Body of pancreas (tissue), 4 donors: ENCODE measurements around the gene EXOC7. TPM values are rescaled to one million over a fixed set of nuclear protein-coding genes. Genes with fewer than 3 reads are reported as not detected.

Experiments
- ATAC-seq: fragments of 150-250 bp; one replicate; pipeline ENCODE4 v1.9.1; 2016
- DNase-seq, 4 donors: peaks; one replicate each; pipeline ENCODE4 v3.0.0-alpha.2; 2019
- H3K27ac ChIP-seq, 4 donors: fragments of 200-600 bp; sonication (generic); 1 replicate in 3 of 4; 2 replicates in 1 of 4; pipeline versions ENCODE4 v1.5.1 to v1.6.1; 2016 to 2019; ENCODE audit warnings: mild to moderate bottlenecking in 1 of 4, mixed read lengths in 1 of 4, moderate library complexity in 1 of 4
- H3K27me3 ChIP-seq, 2 donors: fragments of 200-600 bp; sonication (generic); one replicate each; pipeline ENCODE4 v1.6.0; 2016; ENCODE audit warnings: mild to moderate bottlenecking in 1 of 2
- H3K36me3 ChIP-seq, 2 donors: fragments of 200-600 bp; sonication (generic); replicated peaks in 1 of 2; 2 replicates each; pipeline ENCODE4 v1.5.1; 2016; ENCODE audit warnings: low read depth in 2 of 2; ENCODE audit not compliant: insufficient read depth in 1 of 2
- H3K4me1 ChIP-seq: fragments of 200-600 bp; sonication (generic); one replicate; pipeline ENCODE4 v1.6.0; 2016
- H3K4me3 ChIP-seq, 2 donors: fragments of 200-600 bp; sonication (generic); 1 replicate in 1 of 2; 2 replicates in 1 of 2; pipeline ENCODE4 v1.5.1; 2016 to 2019
- H3K9me3 ChIP-seq, 3 donors: fragments of 200-600 bp; sonication (generic); 1 replicate in 2 of 3; 2 replicates in 1 of 3; pipeline ENCODE4 v1.5.1; 2016
- CTCF ChIP-seq, 7 experiments: fragments of 450-650 bp in 4 of 7; fragments of 200-600 bp in 3 of 7; sonication (generic) in 3 of 7; IDR thresholded peaks; one replicate each; pipeline ENCODE4 v1.5.1; 2016 to 2019; ENCODE audit warnings: antibody characterized with exemption in 7 of 7
- POLR2A ChIP-seq, 3 donors: fragments of 450-650 bp; IDR thresholded peaks; one replicate each; pipeline ENCODE4 v1.6.1; 2016; ENCODE audit warnings: antibody characterized with exemption in 3 of 3, mild to moderate bottlenecking in 2 of 3
- WGBS, 2 donors: methylation state at CpG; one replicate each; pipeline ENCODE4 v1.1.5; 2017; 5-methylcytosine and 5-hydroxymethylcytosine counted together
- intact Hi-C: fragments of 100-400 bp; cut with DNase I; formaldehyde crosslinking; loops from one replicate; pipeline ENCODE4 v1.15.1; 2023
- total RNA-seq, 2 donors: library from RNA; depleted of rRNA; stranded (reverse); fragments of >200 nt; gene quantifications; one replicate each; pipeline ENCODE4 v1.1.0, GENCODE V29; 2016

The EXOC7 gene
- total RNA-seq, 2 donors from 2014 or later, result 53.2 to 73.2 TPM

- ATAC-seq (peak; percentile 60), DNase-seq (peak; percentile 45 to 65 (median 64))
- WGBS, 2 donors, result 25 to 60% methylated on average over 3 to 22 of the region's 23 CpGs
- intact Hi-C loops, result no loop called here
- H3K9me3 ChIP-seq, result no peaks in the 10 kb centered on the region
- peaks cover 44% of the 10 kb centered on the region for H3K4me1 ChIP-seq
- TF ChIP-seq POLR2A (IDR thresholded peaks at IDR 0.05), result peak in 2 of 3 donors; percentile 32 to 51
- TF ChIP-seq CTCF (IDR thresholded peaks at IDR 0.05), result no peak
- peak overlapping the region in 3 of 4 donors; percentile 59 to 77 (median 70) for H3K27ac ChIP-seq
- H3K36me3 ChIP-seq, result no peaks in the 10 kb centered on the region
- H3K27me3 ChIP-seq, result peaks cover 0 to 22% of the 10 kb centered on the region in 2 donors
- no peak overlapping the region for H3K4me3 ChIP-seq
Measured at GRCh38 chr17:76138234-76138895, 34.8 kb upstream of the EXOC7 start.

- no peak for ATAC-seq
- WGBS, 2 donors, result 57 to 60% methylated on average over 13 to 51 of the region's 54 CpGs
- intact Hi-C loops, result no loop called here
- DNase-seq, result no peak
- Histone ChIP-seq H3K27ac (peak overlapping the region in 3 of 4 donors; percentile 59 to 77 (median 70)), H3K4me1 (peaks cover 44% of the 10 kb centered on the region), H3K9me3 (no peaks in the 10 kb centered on the region), H3K27me3 (peaks cover 0 to 22% of the 10 kb centered on the region in 2 donors), H3K4me3 (no peak overlapping the region), H3K36me3 (no peaks in the 10 kb centered on the region)
- TF ChIP-seq CTCF (IDR thresholded peaks at IDR 0.05) (no peak), POLR2A (IDR thresholded peaks at IDR 0.05) (no peak)
Measured at GRCh38 chr17:76137351-76138233, 34.0 kb upstream of the EXOC7 start.

- Histone ChIP-seq H3K27me3 (peaks cover 0 to 22% of the 10 kb centered on the region in 2 donors), H3K36me3 (no peaks in the 10 kb centered on the region), H3K4me1 (peaks cover 44% of the 10 kb centered on the region), H3K9me3 (no peaks in the 10 kb centered on the region), H3K27ac (no peak overlapping the region), H3K4me3 (no peak overlapping the region)
- no peak for ATAC-seq
- intact Hi-C loops, result no loop called here
- DNase-seq, result no peak
- TF ChIP-seq POLR2A (IDR thresholded peaks at IDR 0.05), result no peak
- no peak for TF ChIP-seq CTCF (IDR thresholded peaks at IDR 0.05)
- WGBS, 2 donors, result 40 to 76% methylated on average over 6 to 7 of the region's 7 CpGs
Measured at GRCh38 chr17:76137001-76137350, 33.4 kb upstream of the EXOC7 start.

GRCh38 chr17:76136276-76137000 is 32.9 kb upstream of the EXOC7 start:
- Histone ChIP-seq H3K27me3 (peaks cover 0 to 22% of the 10 kb centered on the region in 2 donors), H3K36me3 (no peaks in the 10 kb centered on the region), H3K4me1 (peaks cover 39% of the 10 kb centered on the region), H3K4me3 (no peak overlapping the region), H3K27ac (no peak overlapping the region), H3K9me3 (no peaks in the 10 kb centered on the region)
- ATAC-seq, result no peak
- TF ChIP-seq CTCF (IDR thresholded peaks at IDR 0.05), result no peak
- TF ChIP-seq POLR2A (IDR thresholded peaks at IDR 0.05), result no peak
- 74 to 78% methylated on average over 15 to 16 of the region's 16 CpGs for WGBS, 2 donors
- DNase-seq, result no peak
- intact Hi-C loops, result no loop called here
